ENCODE measurements around the gene MBTPS1. TPM values are rescaled to one million over a fixed set of nuclear protein-coding genes. Genes with fewer than 3 reads are reported as not detected.

Gene MBTPS1
- total RNA-seq, 5 donors from 2014 or later (not counting 1 experiment from before 2014, with no cell fraction given), result 122 to 142 (median 131) TPM

GRCh38 chr16:84138824-84139627 lies 22.3 kb upstream of the MBTPS1 start:
- Mint-ChIP-seq H3K9me3 (no peaks in the 10 kb centered on the region), H3K4me3 (no peak overlapping the region), H3K27me3 (no peaks in the 10 kb centered on the region), H3K36me3 (peaks cover 7% of the 10 kb centered on the region), H3K4me1 (peaks cover 38 to 49% (median 41%) of the 10 kb centered on the region in 3 donors), H3K27ac (no peak overlapping the region)
- POLR2A ChIA-PET, result no interaction called here
- no peak overlapping the region for H3K4me3 ChIP-seq (ENCODE audit: control insufficient read depth in 1 of 2, extremely low read depth in 1 of 2, low read length in 1 of 2)
- H3K4me1 ChIP-seq (ENCODE audit: control insufficient read depth in 1 of 2, extremely low read depth in 1 of 2, insufficient read depth in 2 of 2, low read length in 2 of 2), result peaks cover 1 to 14% of the 10 kb centered on the region in 2 experiments
- no peaks in the 10 kb centered on the region for H3K27me3 ChIP-seq (replicated peaks in 1 of 2; ENCODE audit: control insufficient read depth in 2 of 2, extremely low read depth in 1 of 2, insufficient read depth in 2 of 2, low read length in 1 of 2)
- H3K9me3 ChIP-seq, result no peaks in the 10 kb centered on the region
- WGBS (ENCODE audit: insufficient coverage), result 63% methylated on average over 12 of the region's 14 CpGs
- no peaks in the 10 kb centered on the region for H3K36me3 ChIP-seq (ENCODE audit: control insufficient read depth in 2 of 2, extremely low read depth in 1 of 2, insufficient read depth in 1 of 2, low read length in 1 of 2)
- H3K27ac ChIP-seq (ENCODE audit: low read length), result no peak overlapping the region
- CTCF ChIA-PET, result interaction anchor here (0.6 kb wide), 2 partner anchors 11 to 16 kb away, joined by 3 to 8 read pairs; no protein-coding TSS in a partner anchor
- DNase-seq, result no peak
- peak in 2 of 4 experiments; percentile 24 to 38 for ATAC-seq (replicated peaks in 1 of 4)

- Histone ChIP-seq H3K36me3 (ENCODE audit: control insufficient read depth in 2 of 2, extremely low read depth in 1 of 2, insufficient read depth in 1 of 2, low read length in 1 of 2) (no peaks in the 10 kb centered on the region), H3K9me3 (no peaks in the 10 kb centered on the region), H3K27ac (ENCODE audit: low read length) (no peak overlapping the region), H3K27me3 (replicated peaks in 1 of 2; ENCODE audit: control insufficient read depth in 2 of 2, extremely low read depth in 1 of 2, insufficient read depth in 2 of 2, low read length in 1 of 2) (no peaks in the 10 kb centered on the region), H3K4me1 (ENCODE audit: control insufficient read depth in 1 of 2, extremely low read depth in 1 of 2, insufficient read depth in 2 of 2, low read length in 2 of 2) (peaks cover 0 to 8% of the 10 kb centered on the region in 2 experiments), H3K4me3 (ENCODE audit: control insufficient read depth in 1 of 2, extremely low read depth in 1 of 2, low read length in 1 of 2) (no peak overlapping the region)
- no peaks in the 10 kb centered on the region for H3K9me3 Mint-ChIP-seq
- CTCF ChIA-PET, result interaction anchor here (0.6 to 0.7 kb wide), 2 partner anchors 11 to 25 kb away, joined by 3 to 8 read pairs; no protein-coding TSS in a partner anchor
- DNase-seq (no peak), ATAC-seq (replicated peaks in 1 of 4) (no peak)
- WGBS (ENCODE audit: insufficient coverage), result 13% methylated on average over 1 of the region's 2 CpGs
- peaks cover 35 to 48% (median 38%) of the 10 kb centered on the region in 3 donors for H3K4me1 Mint-ChIP-seq
- H3K27ac Mint-ChIP-seq, result no peak overlapping the region
- POLR2A ChIA-PET, result no interaction called here
- peaks cover 7% of the 10 kb centered on the region for H3K36me3 Mint-ChIP-seq
- H3K27me3 Mint-ChIP-seq, result no peaks in the 10 kb centered on the region
- H3K4me3 Mint-ChIP-seq, result no peak overlapping the region
Measured at GRCh38 chr16:84138500-84138823, 21.7 kb upstream of the MBTPS1 start.

- ChIA-PET CTCF (interaction anchor here in 1 of 2 donors (0.7 kb wide), 1 partner anchor 25 kb away, joined by 3 read pairs; no protein-coding TSS in a partner anchor), POLR2A (no interaction called here)
- no peak for ATAC-seq (replicated peaks in 1 of 4)
- Histone ChIP-seq H3K27me3 (replicated peaks in 1 of 2; ENCODE audit: control insufficient read depth in 2 of 2, extremely low read depth in 1 of 2, insufficient read depth in 2 of 2, low read length in 1 of 2) (no peaks in the 10 kb centered on the region), H3K9me3 (no peaks in the 10 kb centered on the region), H3K4me1 (ENCODE audit: control insufficient read depth in 1 of 2, extremely low read depth in 1 of 2, insufficient read depth in 2 of 2, low read length in 2 of 2) (peaks cover 0 to 8% of the 10 kb centered on the region in 2 experiments), H3K36me3 (ENCODE audit: control insufficient read depth in 2 of 2, extremely low read depth in 1 of 2, insufficient read depth in 1 of 2, low read length in 1 of 2) (no peaks in the 10 kb centered on the region), H3K27ac (ENCODE audit: low read length) (no peak overlapping the region), H3K4me3 (ENCODE audit: control insufficient read depth in 1 of 2, extremely low read depth in 1 of 2, low read length in 1 of 2) (no peak overlapping the region)
- no peak for DNase-seq
- Mint-ChIP-seq H3K27me3 (no peaks in the 10 kb centered on the region), H3K4me3 (no peak overlapping the region), H3K27ac (no peak overlapping the region), H3K9me3 (no peaks in the 10 kb centered on the region), H3K4me1 (peaks cover 32 to 42% (median 34%) of the 10 kb centered on the region in 3 donors), H3K36me3 (peaks cover 5% of the 10 kb centered on the region)
- 100% methylated on average over 1 of the region's 7 CpGs for WGBS (ENCODE audit: insufficient coverage)
Measured at GRCh38 chr16:84137769-84138357, 21.1 kb upstream of the MBTPS1 start.

- H3K27me3 ChIP-seq (replicated peaks in 1 of 2; ENCODE audit: control insufficient read depth in 2 of 2, extremely low read depth in 1 of 2, insufficient read depth in 2 of 2, low read length in 1 of 2), result no peaks in the 10 kb centered on the region
- H3K36me3 Mint-ChIP-seq, result peaks cover 4% of the 10 kb centered on the region
- DNase-seq (no peak), ATAC-seq (replicated peaks in 1 of 4) (no peak)
- H3K4me3 Mint-ChIP-seq, result no peak overlapping the region
- H3K9me3 Mint-ChIP-seq, result no peaks in the 10 kb centered on the region
- no peak overlapping the region for H3K4me3 ChIP-seq (ENCODE audit: control insufficient read depth in 1 of 2, extremely low read depth in 1 of 2, low read length in 1 of 2)
- ChIA-PET POLR2A (no interaction called here), CTCF (no interaction called here)
- H3K27ac Mint-ChIP-seq, result no peak overlapping the region
- H3K9me3 ChIP-seq, result no peaks in the 10 kb centered on the region
- peaks cover 0 to 8% of the 10 kb centered on the region in 2 experiments for H3K4me1 ChIP-seq (ENCODE audit: control insufficient read depth in 1 of 2, extremely low read depth in 1 of 2, insufficient read depth in 2 of 2, low read length in 2 of 2)
- no peaks in the 10 kb centered on the region for H3K36me3 ChIP-seq (ENCODE audit: control insufficient read depth in 2 of 2, extremely low read depth in 1 of 2, insufficient read depth in 1 of 2, low read length in 1 of 2)
- 93% methylated on average over 6 of the region's 8 CpGs for WGBS (ENCODE audit: insufficient coverage)
- H3K4me1 Mint-ChIP-seq, result peaks cover 33 to 39% (median 34%) of the 10 kb centered on the region in 3 donors
- no peaks in the 10 kb centered on the region for H3K27me3 Mint-ChIP-seq
- H3K27ac ChIP-seq (ENCODE audit: low read length), result no peak overlapping the region
Measured at GRCh38 chr16:84137287-84137686, 20.5 kb upstream of the MBTPS1 start.

GRCh38 chr16:84136331-84137125 lies 19.8 kb upstream of the MBTPS1 start:
- no peak overlapping the region for H3K4me3 ChIP-seq (ENCODE audit: control insufficient read depth in 1 of 2, extremely low read depth in 1 of 2, low read length in 1 of 2)

More at GRCh38 chr16:84136331-84137125, 19.8 kb upstream of the MBTPS1 start:
- Mint-ChIP-seq H3K36me3 (peaks cover 4% of the 10 kb centered on the region), H3K27ac (no peak overlapping the region), H3K4me1 (peaks cover 29 to 36% (median 30%) of the 10 kb centered on the region in 3 donors), H3K9me3 (no peaks in the 10 kb centered on the region), H3K4me3 (no peak overlapping the region), H3K27me3 (no peaks in the 10 kb centered on the region)
- no peaks in the 10 kb centered on the region for H3K36me3 ChIP-seq (ENCODE audit: control insufficient read depth in 2 of 2, extremely low read depth in 1 of 2, insufficient read depth in 1 of 2, low read length in 1 of 2)
- no peak for DNase-seq
- H3K9me3 ChIP-seq, result no peaks in the 10 kb centered on the region
- H3K4me1 ChIP-seq (ENCODE audit: control insufficient read depth in 1 of 2, extremely low read depth in 1 of 2, insufficient read depth in 2 of 2, low read length in 2 of 2), result peaks cover 0 to 8% of the 10 kb centered on the region in 2 experiments
- ChIA-PET POLR2A (interaction anchor here in 1 of 2 donors (0.6 kb wide), 1 partner anchor 294 kb away, joined by 3 read pairs; no protein-coding TSS in a partner anchor), CTCF (no interaction called here)
- no peaks in the 10 kb centered on the region for H3K27me3 ChIP-seq (replicated peaks in 1 of 2; ENCODE audit: control insufficient read depth in 2 of 2, extremely low read depth in 1 of 2, insufficient read depth in 2 of 2, low read length in 1 of 2)
- no peak overlapping the region for H3K27ac ChIP-seq (ENCODE audit: low read length)
- WGBS (ENCODE audit: insufficient coverage), result 100% methylated on average over 3 of the region's 11 CpGs
- no peak for ATAC-seq (replicated peaks in 1 of 4)

Measured in T-cell (primary cell).